GM10847 (cell line): Measurements from ENCODE around the gene KIAA1958.

Experiments
- POLR2A ChIP-seq: IDR thresholded peaks from 2 replicates; pipeline ENCODE4 v1.6.1; 2011; ENCODE audit not compliant: insufficient read length; ENCODE audit errors: extremely low read depth

The KIAA1958 gene

DNA sequence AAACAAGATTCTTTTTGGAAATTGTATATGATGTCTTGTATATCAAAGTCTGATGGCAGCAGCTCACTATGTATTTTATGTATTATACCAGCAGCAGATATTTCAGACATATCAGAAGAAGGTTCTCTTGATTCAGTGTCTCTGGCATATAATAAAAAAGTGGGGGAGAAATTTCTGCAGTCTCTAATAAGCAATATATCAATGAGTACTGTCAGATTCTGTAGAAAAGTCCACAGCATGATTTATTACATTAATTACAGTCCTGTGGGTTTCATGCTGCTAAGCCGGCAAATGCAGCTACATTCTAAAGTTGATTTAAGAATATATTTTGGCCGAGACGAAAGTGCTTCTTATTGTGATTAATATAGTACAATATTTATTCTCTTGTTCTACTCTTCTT lies 113.1 kb downstream of the KIAA1958 start:
- no peak for TF ChIP-seq POLR2A

- TF ChIP-seq POLR2A: no peak
These were observed 115.0 kb downstream of the KIAA1958 start for GRCh38 chr9:112601636-112602035.

- TF ChIP-seq POLR2A: no peak
These were observed 118.2 kb downstream of the KIAA1958 start for GRCh38 chr9:112604790-112605189.

GRCh38 chr9:112605518-112605917 lies 118.9 kb downstream of the KIAA1958 start:
- no peak for TF ChIP-seq POLR2A

GRCh38 chr9:112605963-112606699 lies 119.5 kb downstream of the KIAA1958 start:
- no peak for TF ChIP-seq POLR2A

DNA sequence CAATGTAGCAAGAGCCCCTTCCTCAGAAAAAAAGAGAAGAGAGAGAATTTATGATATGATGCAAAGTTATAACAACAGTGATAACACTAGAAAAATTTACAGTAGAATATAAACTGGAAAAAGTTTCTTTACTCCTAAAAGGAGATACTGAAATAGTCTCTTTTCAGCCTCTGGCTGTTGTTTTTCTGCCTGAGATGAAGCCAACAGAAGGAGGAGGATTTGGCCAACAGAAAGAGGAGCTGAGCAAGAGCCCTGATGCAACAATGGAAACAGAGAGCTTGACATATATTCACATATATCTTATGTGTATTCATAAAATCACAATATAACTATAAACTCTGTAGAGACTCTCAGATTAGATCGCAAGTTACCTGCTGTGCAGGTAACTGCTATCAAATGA lies 122.2 kb downstream of the KIAA1958 start:
- TF ChIP-seq POLR2A: no peak

- TF ChIP-seq POLR2A: no peak
These were observed 129.1 kb downstream of the KIAA1958 start for GRCh38 chr9:112615584-112616266.

- TF ChIP-seq POLR2A: no peak
These were observed 130.7 kb downstream of the KIAA1958 start for GRCh38 chr9:112617371-112617770.

DNA sequence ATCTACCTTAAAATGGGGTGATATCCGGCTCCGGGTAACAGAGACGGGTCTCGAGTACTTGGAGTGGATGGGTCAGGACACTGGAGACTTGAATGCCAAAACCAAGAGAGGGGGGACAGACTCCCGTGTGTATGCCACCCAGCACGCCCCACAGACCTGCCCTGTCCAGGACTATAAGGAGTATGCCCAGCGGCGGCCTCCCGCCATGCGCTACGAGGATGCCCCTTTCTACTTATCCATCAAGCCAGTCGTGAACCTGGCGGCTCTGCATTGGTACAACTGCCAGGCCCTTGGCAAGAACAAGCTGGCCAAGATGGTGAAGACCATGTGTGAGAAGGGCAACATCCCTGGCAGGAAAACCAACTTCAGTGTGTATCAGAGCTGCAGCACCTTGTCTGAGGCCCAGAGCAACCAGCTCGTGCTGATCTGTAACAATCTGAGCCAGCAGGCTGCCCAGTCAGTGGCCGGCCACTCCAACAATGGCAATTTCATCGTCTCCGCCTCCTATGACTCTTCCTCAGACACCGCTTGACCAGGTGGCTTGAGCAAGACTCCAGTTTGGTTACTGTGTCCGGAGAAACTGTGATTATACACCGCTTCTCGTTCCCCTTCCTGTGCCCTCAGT lies 131.9 kb downstream of the KIAA1958 start:
- TF ChIP-seq POLR2A: no peak

DNA sequence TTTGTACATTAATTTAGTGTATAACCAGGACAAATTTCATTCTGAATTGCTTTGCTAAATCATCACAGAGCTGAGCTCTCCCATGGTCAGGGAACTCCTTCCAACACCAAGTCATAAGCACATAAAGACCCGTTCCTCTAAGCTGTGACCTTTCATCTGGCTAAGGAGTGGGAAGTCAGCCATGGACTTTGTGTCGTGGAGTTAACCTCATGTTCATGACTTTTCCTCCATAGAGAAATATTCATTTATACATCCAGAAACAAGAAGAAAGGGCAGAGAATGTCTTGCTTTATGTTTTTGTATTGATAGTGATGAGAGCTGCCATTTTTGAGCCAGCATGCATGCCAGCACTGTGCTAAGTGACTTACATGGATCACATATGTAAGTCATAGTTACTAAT lies 133.8 kb downstream of the KIAA1958 start:
- TF ChIP-seq POLR2A: no peak

GRCh38 chr9:112621018-112621655 lies 134.5 kb downstream of the KIAA1958 start:
- TF ChIP-seq POLR2A: no peak

DNA sequence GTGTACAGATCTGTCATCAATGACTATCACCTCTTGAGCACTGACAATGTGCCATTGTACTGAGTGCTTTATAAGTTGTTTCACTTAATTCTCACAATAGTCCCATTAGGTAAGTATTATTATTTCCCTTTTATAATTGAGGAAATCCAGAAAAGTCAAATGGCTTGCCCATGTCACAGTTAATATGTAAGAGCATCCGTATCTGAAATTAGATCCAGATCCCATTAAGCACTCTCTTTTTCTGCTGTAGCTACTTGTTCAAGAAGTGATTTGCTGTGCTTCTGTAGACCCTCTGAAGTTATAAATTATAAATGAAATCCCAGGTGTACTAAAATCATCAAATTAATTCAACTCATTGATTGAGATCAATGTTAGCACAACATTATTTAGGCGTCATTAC lies 136.6 kb downstream of the KIAA1958 start:
- TF ChIP-seq POLR2A: no peak

GRCh38 chr9:112624711-112625707 lies 138.4 kb downstream of the KIAA1958 start:
- TF ChIP-seq POLR2A: no peak

- no peak for TF ChIP-seq POLR2A
These were observed 143.3 kb downstream of the KIAA1958 start for GRCh38 chr9:112629671-112630485.
